Heart right ventricle (tissue), 16 donors: ENCODE data around the gene CHCHD3. TPM values are rescaled to one million over a fixed set of nuclear protein-coding genes. Genes with fewer than 3 reads are reported as not detected.

Experiments
- ATAC-seq, 8 donors: fragments of 200-7000 bp; cut with Tn5 transposase; one replicate each; pipeline ENCODE4 v1.9.1; 2020; ENCODE audit warnings: mild to moderate bottlenecking in 8 of 8, moderate library complexity in 8 of 8, moderate number of reproducible peaks in 1 of 8
- DNase-seq, 2 donors: peaks; one replicate each; pipeline ENCODE4 v3.0.0-alpha.2; 2020
- H3K27ac ChIP-seq, 10 donors: fragments of 200-600 bp; sonication (generic) in 2 of 10; one replicate each; pipeline versions ENCODE4 v1.5.0 to v1.8.0; 2020 to 2022; ENCODE audit warnings: mild to moderate bottlenecking in 3 of 10
- H3K27me3 ChIP-seq, 7 donors: fragments of 200-600 bp; one replicate each; pipeline ENCODE4 v1.8.0; 2021 to 2022; ENCODE audit warnings: mild to moderate bottlenecking in 2 of 7
- H3K36me3 ChIP-seq, 9 donors: fragments of 200-600 bp; sonication (generic) in 1 of 9; one replicate each; pipeline versions ENCODE4 v1.5.0 to v1.8.0; 2020 to 2022; ENCODE audit warnings: mild to moderate bottlenecking in 2 of 9
- H3K4me1 ChIP-seq, 9 donors: fragments of 200-600 bp; sonication (generic) in 1 of 9; one replicate each; pipeline versions ENCODE4 v1.5.0 to v1.8.0; 2020 to 2022; ENCODE audit warnings: mild to moderate bottlenecking in 4 of 9
- H3K4me3 ChIP-seq, 10 donors: fragments of 200-600 bp; sonication (generic) in 2 of 10; one replicate each; pipeline versions ENCODE4 v1.5.0 to v1.8.0; 2020 to 2022; ENCODE audit warnings: mild to moderate bottlenecking in 7 of 10, moderate library complexity in 2 of 10
- H3K9me3 ChIP-seq, 11 donors: fragments of 200-600 bp in 10 of 11; sonication (generic) in 2 of 11; one replicate each; pipeline versions ENCODE4 v1.5.0 to v1.8.0; 2013 to 2022; ENCODE audit warnings: mild to moderate bottlenecking in 2 of 11, control low read depth in 1 of 11, moderate library complexity in 1 of 11
- CTCF ChIP-seq, 9 donors: fragments of 200-600 bp; sonication (generic) in 2 of 9; IDR thresholded peaks; one replicate each; pipeline versions ENCODE4 v1.5.0 to v1.8.0; 2021 to 2022; ENCODE audit warnings: antibody characterized with exemption in 9 of 9, mild to moderate bottlenecking in 5 of 9, moderate library complexity in 1 of 9
- WGBS, 2 donors: extraction: QIAGEN DNeasy Blood & Tissue Kit; methylation state at CpG; one replicate each; pipeline ENCODE4 v1.1.7; 2013; ENCODE audit warnings: inconsistent platforms in 1 of 2; 5-methylcytosine and 5-hydroxymethylcytosine counted together
- intact Hi-C, 10 donors: fragments of 100-400 bp; cut with DNase I; formaldehyde crosslinking; loops; one replicate each; pipeline versions ENCODE4 v1.11.1 to v1.14.2; 2022
- polyA plus RNA-seq, 2 donors: library from polyadenylated mRNA; stranded (reverse); fragments of 200-250 nt; gene quantifications; one replicate each; pipeline ENCODE4 v1.2.3, GENCODE V29; 2013
- total RNA-seq, 10 donors: library from RNA; stranded (reverse); fragmentation: NEBNext Ultra II Directional in 3 of 10; extraction: Animal tissue kit (Norgen Biotek cat#: 25700) in 3 of 10; gene quantifications; one replicate each; pipeline versions ENCODE4 v1.2.1 to v1.2.4, GENCODE V29; 2021 to 2023
- donor health status: Arrhythmogenic right ventricular cardiomyopathy.
- donor health status: ischemic (EF 13 %, LVEDD 7.1; RV severe dilation, severe dysfunction).
- donor health status: healthy with polysubstance abuse.
- donor health status: DM: no; HTN: yes; CAD: no.
- donor health status: DM: no; HTN: no; CAD: no.
- donor health status: ischemic (EF 25% LVEDD 6.9; RV normal size, moderate dysfunction).
- donor health status: ischemic (EF 25% LVEDD 5.7; RV mildly dilated, moderate dysfunction).
- donor health status: healthy.
- donor health status: DM: yes; HTN: yes; CAD: no.
- donor health status: Ischemic cardiomyopathy.
- donor health status: ischemic (EF 35%, LVEDD 5.7; RV mildly dilated, moderate dysfunction).
- donor health status: nonischemic (EF 11% LVEDD 7.7; RV severe dilation, severe dysfunction).
- donor health status: DM: yes; HTN: yes; CAD: no.
- donor health status: PGD.
- donor health status: ischemic (EF 29% LVEDD 5.4; RV normal size, mild dysfunction).
- donor health status: nonischemic (EF 23%, LVEDD 6.1; RV moderate dilation, normal function).

Gene CHCHD3
- total and polyA plus RNA-seq, 12 donors: 42.6 to 215 (median 185) TPM

GRCh38 chr7:132766660-132767059, 315.2 kb downstream of the CHCHD3 start:
- H3K4me3 ChIP-seq: no peak overlapping the region
- H3K27me3 ChIP-seq: no peaks in the 10 kb centered on the region
- no peaks in the 10 kb centered on the region for H3K36me3 ChIP-seq
- no peak for DNase-seq
- H3K27ac ChIP-seq: no peak overlapping the region
- 71 to 78% methylated on average over 1 of the region's 1 CpG for WGBS, 2 donors
- no peaks in the 10 kb centered on the region for H3K4me1 ChIP-seq
- TF ChIP-seq CTCF (IDR thresholded peaks at IDR 0.05): no peak
- intact Hi-C loops: no loop called here
- no peak for ATAC-seq
- peaks cover 0 to 18% (median 6%) of the 10 kb centered on the region in 11 donors for H3K9me3 ChIP-seq

- intact Hi-C loops: no loop called here
- no peaks in the 10 kb centered on the region for H3K27me3 ChIP-seq
- no peak for TF ChIP-seq CTCF (IDR thresholded peaks at IDR 0.05)
- peaks cover 0 to 18% (median 6%) of the 10 kb centered on the region in 11 donors for H3K9me3 ChIP-seq
- no peak overlapping the region for H3K4me3 ChIP-seq
- no peaks in the 10 kb centered on the region for H3K4me1 ChIP-seq
- H3K36me3 ChIP-seq: no peaks in the 10 kb centered on the region
- DNase-seq (no peak), ATAC-seq (peak in 1 of 8 donors; percentile 11)
- H3K27ac ChIP-seq: no peak overlapping the region
- WGBS, 2 donors: 82 to 84% methylated on average over 11 of the region's 11 CpGs
These were observed 316.0 kb downstream of the CHCHD3 start for GRCh38 chr7:132765861-132766260.

- DNase-seq: no peak
- no peaks in the 10 kb centered on the region for H3K36me3 ChIP-seq
- H3K4me1 ChIP-seq: no peaks in the 10 kb centered on the region
- no peak overlapping the region for H3K4me3 ChIP-seq
- no peak for TF ChIP-seq CTCF (IDR thresholded peaks at IDR 0.05)
- intact Hi-C loops: no loop called here
- H3K9me3 ChIP-seq: peaks cover 0 to 13% (median 6%) of the 10 kb centered on the region in 11 donors
- no peak for ATAC-seq
- 89% methylated on average over 5 of the region's 5 CpGs for WGBS, 2 donors
- no peaks in the 10 kb centered on the region for H3K27me3 ChIP-seq
- H3K27ac ChIP-seq: no peak overlapping the region
These were observed 317.1 kb downstream of the CHCHD3 start for GRCh38 chr7:132764762-132765161.

- intact Hi-C loops: no loop called here
- Histone ChIP-seq H3K4me1 (no peaks in the 10 kb centered on the region), H3K9me3 (no peaks in the 10 kb centered on the region), H3K27ac (no peak overlapping the region), H3K4me3 (no peak overlapping the region), H3K36me3 (no peaks in the 10 kb centered on the region), H3K27me3 (no peaks in the 10 kb centered on the region)
- 70% methylated on average over 7 of the region's 7 CpGs for WGBS, 2 donors
- DNase-seq (no peak), ATAC-seq (no peak)
- TF ChIP-seq CTCF (IDR thresholded peaks at IDR 0.05): no peak
These were observed 321.0 kb downstream of the CHCHD3 start for GRCh38 chr7:132760866-132761265.
